Astrocyte of the spinal cord (primary cell): ENCODE results near the gene GLIS1.

ENCODE experiments used
- DNase-seq: peaks from one replicate; pipeline ENCODE4 v3.0.0; 2011; ENCODE audit warnings: low read depth, low spot score
- H3K4me3 ChIP-seq: 2 replicates; pipeline ENCODE4 v1.5.1; 2011; ENCODE audit warnings: low read depth, mild to moderate bottlenecking, low read length, moderate library complexity
- CTCF ChIP-seq: IDR thresholded peaks from 2 replicates; pipeline ENCODE4 v1.5.1; 2012; ENCODE audit warnings: low read depth, mild to moderate bottlenecking, low read length, inconsistent platforms
- in situ Hi-C: cut with HindIII; loops from 2 replicates; pipeline ENCODE4 v1.10.0; 2017; ENCODE audit warnings: low sequenced_read_pairs

The GLIS1 gene

GRCh38 chr1:53684741-53685140, 54.2 kb downstream of the GLIS1 start:
- TF ChIP-seq CTCF, result no peak
- H3K4me3 ChIP-seq, result no peak overlapping the region
- in situ Hi-C loops, result no loop called here
- no peak for DNase-seq

- no peak overlapping the region for H3K4me3 ChIP-seq
- TF ChIP-seq CTCF, result peak; percentile 37
- no peak for DNase-seq
- in situ Hi-C loops, result no loop called here
Observed at GRCh38 chr1:53683986-53684740, 54.8 kb downstream of the GLIS1 start.

DNA sequence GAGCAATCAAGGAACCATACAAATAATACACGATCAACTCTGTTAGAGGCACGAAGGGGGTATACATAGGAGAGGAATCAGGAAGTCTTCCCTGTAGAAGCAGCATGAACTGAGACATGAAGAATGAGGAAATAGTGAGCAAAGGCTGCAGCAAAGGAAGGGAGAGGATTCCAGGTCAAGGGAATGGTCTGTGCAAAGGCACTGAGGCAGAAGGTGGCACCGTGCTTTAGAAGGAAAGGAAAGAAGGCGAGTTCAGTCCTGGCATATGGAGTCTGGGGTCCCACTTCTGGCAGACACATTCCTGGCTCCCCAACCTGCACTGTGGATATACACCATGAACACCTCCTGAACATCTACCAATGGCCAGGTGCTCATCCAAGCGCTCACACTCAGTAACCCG, 56.1 kb downstream of the GLIS1 start:
- H3K4me3 ChIP-seq, result no peak overlapping the region
- TF ChIP-seq CTCF, result no peak
- no peak for DNase-seq
- in situ Hi-C loops, result no loop called here

GRCh38 chr1:53681977-53682685, 56.8 kb downstream of the GLIS1 start:
- TF ChIP-seq CTCF, result peak; percentile 61
- in situ Hi-C loops, result no loop called here
- H3K4me3 ChIP-seq, result no peak overlapping the region
- no peak for DNase-seq

DNA sequence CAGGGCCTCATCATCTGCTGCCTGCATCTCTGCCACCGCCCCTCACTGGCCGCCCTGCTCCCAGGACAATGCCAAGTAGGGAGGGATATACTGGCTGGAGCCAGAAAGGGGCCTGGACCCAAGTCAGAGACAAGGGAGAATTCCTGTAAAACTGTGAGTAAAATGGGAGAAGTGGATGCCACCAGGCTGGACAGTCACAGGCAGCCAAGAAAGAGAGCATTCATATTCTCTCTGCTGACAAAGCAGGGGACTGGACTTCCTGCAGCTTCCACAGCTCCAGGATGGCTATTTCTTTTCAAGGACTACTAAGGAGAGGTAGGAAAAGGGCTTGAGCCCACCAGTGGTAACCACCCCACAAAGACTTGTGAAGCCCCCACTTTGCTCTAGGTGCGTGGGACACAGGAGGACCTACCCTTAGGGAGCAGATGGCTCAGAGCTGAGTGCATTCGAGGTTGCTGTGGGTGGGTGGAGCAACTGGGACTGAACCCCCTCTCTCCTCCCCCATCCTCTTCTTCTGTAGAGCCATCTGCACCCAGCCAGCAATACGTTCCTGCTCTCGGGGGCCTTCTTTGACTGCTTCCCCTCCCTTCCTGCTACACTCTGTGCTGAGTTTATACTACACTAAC, 57.5 kb downstream of the GLIS1 start:
- TF ChIP-seq CTCF, result no peak
- H3K4me3 ChIP-seq, result no peak overlapping the region
- DNase-seq, result no peak
- in situ Hi-C loops, result no loop called here

DNA sequence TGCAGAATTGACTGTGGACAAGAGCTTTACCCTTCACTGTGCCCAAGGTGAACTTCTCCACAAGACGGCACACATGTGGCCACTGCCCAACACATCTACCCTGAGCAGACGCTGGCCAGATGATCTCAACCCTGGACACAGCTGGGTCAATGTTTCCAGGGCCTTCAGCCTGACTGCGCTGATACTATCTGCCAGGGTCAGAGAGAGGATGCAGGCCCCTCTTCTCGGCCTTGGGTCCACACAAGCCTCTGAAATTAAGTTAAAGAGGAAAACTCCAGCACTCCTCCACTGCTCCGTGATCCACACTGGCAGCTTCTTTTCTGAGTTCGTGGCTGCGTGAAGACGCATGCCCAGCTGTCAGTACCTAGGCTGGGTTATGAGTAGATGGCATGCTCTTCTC, 58.1 kb downstream of the GLIS1 start:
- in situ Hi-C loops, result no loop called here
- no peak for TF ChIP-seq CTCF
- DNase-seq, result no peak
- no peak overlapping the region for H3K4me3 ChIP-seq
